B cell (primary cell): Measurements from ENCODE around the gene PHF13.

Source experiments
- EZH2 ChIP-seq: IDR thresholded peaks from 2 replicates; pipeline ENCODE4 v1.6.1; 2012; ENCODE audit warnings: borderline replicate concordance, low read depth, mild to moderate bottlenecking, moderate library complexity, low read length; ENCODE audit not compliant: insufficient read depth, poor library complexity, severe bottlenecking
- TF ChIP-seq, protein P1 (sequence below): fragments of 200-600 bp; IDR thresholded peaks from one replicate; pipeline ENCODE4 v1.8.0; 2022; ENCODE audit warnings: antibody characterized with exemption, mild to moderate bottlenecking

- TF ChIP-seq, protein P1, sequence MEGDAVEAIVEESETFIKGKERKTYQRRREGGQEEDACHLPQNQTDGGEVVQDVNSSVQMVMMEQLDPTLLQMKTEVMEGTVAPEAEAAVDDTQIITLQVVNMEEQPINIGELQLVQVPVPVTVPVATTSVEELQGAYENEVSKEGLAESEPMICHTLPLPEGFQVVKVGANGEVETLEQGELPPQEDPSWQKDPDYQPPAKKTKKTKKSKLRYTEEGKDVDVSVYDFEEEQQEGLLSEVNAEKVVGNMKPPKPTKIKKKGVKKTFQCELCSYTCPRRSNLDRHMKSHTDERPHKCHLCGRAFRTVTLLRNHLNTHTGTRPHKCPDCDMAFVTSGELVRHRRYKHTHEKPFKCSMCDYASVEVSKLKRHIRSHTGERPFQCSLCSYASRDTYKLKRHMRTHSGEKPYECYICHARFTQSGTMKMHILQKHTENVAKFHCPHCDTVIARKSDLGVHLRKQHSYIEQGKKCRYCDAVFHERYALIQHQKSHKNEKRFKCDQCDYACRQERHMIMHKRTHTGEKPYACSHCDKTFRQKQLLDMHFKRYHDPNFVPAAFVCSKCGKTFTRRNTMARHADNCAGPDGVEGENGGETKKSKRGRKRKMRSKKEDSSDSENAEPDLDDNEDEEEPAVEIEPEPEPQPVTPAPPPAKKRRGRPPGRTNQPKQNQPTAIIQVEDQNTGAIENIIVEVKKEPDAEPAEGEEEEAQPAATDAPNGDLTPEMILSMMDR: no peak
- no peak for TF ChIP-seq EZH2
Observed at GRCh38 chr1:6596351-6596750, 17.2 kb upstream of the PHF13 start.
